ENCODE results near the gene CRTAC1.

GRCh38 chr10:97866524-97867219 lies 163.7 kb downstream of the CRTAC1 start:
- no peak for TF ChIP-seq CTCF (IDR thresholded peaks at IDR 0.05)
- no peak for TF ChIP-seq POLR2AphosphoS5 (IDR thresholded peaks at IDR 0.05)
- no peak for TF ChIP-seq POLR2A (IDR thresholded peaks at IDR 0.05; ENCODE audit: low read depth)
